NT2/D1 (cell line): ENCODE measurements around the gene TMEM69.
"Not testable (repeated sequence)": the region's sequence is repeated elsewhere in the genome, so short reads cannot be mapped to it uniquely, and the experiment has no call there.

ENCODE experiments used
- SUZ12 ChIP-seq: IDR thresholded peaks from 2 replicates; pipeline ENCODE4 v1.6.1; 2011; ENCODE audit not compliant: insufficient read length, insufficient read depth; ENCODE audit errors: extremely low read depth
- YY1 ChIP-seq: IDR thresholded peaks from 2 replicates; pipeline ENCODE4 v1.6.1; 2011; ENCODE audit not compliant: insufficient read length, insufficient read depth
- ZNF274 ChIP-seq: IDR thresholded peaks from 2 replicates; pipeline ENCODE4 v1.6.1; 2011; ENCODE audit warnings: mild to moderate bottlenecking, low read depth, low read length

DNA sequence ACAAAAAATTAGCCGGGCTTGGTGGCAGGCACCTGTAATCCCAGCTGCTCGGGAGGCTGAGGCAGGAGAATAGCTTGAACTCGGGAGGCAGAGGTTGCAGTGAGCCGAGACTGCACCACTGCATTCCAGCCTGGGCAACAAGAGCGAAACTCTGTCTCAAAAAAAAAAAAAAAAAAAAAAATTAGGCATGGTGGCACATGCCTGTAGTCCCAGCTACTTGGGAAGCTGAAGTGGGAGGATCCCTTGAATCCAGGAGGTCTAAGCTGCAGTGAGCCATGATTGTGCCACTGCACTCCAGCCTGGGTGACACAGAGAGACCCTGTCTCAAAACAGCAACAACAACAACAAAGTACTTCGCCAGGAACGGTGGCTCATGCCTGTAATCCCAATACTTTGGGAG, 11.4 kb upstream of the TMEM69 start:
- TF ChIP-seq YY1, SUZ12, ZNF274: not testable (repeated sequence)
